Ammon's horn (tissue), 1 donor: ENCODE measurements around the gene CDK18.

ENCODE experiments used
- DNase-seq: peaks from one replicate; pipeline ENCODE4 v3.0.0-alpha.2; 2016; ENCODE audit warnings: low spot score

The CDK18 gene

GRCh38 chr1:205538235-205538840 lies 33.9 kb downstream of the CDK18 start:
- no peak for DNase-seq

DNA sequence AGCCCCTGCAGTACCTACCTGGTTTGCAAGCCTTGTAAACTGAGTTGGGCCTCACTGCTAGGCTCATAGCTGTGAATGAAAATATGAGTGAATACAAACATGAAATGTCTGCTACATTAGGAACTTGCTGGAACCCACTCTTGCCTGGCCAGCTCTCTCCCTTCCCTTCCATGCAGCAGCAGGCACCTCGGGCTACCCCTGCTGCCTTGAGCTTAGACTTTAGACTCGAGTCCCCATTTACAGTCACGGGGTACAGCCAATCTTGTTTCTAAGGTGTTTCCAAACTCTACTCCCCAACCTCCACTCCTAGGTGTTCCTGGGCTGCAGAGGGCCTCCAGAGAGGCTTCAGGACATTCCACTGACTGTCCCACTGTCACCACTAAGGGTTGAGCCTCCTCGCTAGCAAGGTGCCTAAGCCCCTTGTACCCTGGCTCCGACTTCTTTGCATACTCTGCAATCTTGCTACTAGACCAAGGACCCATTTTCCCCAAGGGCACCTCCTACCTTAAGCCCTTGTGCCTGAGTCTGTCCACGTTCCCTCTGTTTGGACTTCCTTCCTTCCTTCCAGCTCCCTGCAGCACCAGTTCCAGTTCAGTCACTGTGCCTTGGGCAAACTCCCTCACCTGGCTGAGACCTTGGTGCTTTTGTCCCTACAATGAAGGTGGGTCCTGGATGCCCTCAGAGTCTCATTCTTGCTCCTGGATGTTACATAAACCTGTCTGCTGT lies 36.9 kb downstream of the CDK18 start:
- DNase-seq = no peak

DNA sequence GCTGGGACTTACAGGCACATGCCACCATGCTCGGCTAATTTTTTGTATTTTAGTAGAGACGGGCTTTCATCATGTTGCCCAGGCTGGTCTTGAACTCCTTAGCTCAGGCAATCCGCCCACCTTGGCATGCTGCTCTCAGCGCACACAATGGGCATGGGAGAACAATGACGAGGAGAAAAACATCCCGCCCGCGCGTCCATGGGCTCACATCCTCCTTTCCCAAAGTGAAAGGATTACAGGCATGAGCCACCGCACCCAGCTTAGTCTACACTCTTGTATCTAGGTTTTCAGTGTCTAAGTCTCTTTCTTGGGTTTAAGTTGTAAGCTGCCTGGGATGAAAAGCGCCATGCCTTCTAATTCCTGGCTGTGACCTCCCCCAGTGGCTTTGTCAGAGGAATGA lies 37.9 kb downstream of the CDK18 start:
- DNase-seq = no peak

- peak; percentile 91 for DNase-seq
Observed at GRCh38 chr1:205543351-205544301, 39.2 kb downstream of the CDK18 start.

DNA sequence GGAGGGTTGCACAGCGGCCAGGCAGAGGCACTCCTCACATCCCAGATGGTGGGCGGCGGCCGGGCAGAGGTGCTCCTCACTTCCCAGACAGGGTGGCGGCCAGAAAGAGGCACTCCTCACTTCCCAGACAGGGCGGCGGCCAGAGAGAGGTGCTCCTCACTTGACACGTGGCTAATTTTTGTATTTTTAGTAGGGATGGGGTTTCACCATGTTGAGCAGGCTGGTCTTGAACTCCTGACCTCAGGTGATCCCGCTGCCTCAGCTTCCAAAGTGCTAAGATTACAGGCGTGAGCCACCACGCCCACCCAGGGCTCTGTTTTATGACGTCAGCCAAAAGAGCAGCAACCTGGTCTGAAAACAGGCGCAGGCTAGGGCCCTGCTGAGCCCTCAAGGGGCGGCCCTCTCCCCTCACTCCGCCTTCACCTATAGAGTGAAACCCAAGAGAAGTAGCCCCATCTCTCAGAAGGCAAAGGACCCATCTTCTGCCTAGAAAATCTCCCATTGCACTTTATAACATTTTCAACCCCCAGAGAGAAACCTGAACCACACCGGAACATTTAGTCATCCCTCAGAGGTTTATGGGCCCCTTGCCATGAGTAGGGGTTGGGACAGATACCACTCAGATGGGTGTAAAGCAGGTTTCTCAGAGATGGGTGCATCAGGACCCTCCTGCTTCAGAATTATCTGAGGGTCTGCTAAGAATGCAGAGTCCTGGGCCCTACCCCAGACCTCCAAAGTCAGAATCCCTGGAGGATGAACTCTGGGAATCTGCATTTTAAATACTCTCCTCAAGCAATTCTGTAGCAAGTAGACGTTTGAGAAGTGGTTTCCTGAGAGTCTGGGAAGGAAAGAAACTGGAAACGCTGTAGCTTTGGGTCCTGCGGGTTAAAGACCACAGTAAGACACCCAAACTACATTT lies 40.8 kb downstream of the CDK18 start:
- no peak for DNase-seq

GRCh38 chr1:205545991-205546390 lies 41.5 kb downstream of the CDK18 start:
- DNase-seq = no peak

DNA sequence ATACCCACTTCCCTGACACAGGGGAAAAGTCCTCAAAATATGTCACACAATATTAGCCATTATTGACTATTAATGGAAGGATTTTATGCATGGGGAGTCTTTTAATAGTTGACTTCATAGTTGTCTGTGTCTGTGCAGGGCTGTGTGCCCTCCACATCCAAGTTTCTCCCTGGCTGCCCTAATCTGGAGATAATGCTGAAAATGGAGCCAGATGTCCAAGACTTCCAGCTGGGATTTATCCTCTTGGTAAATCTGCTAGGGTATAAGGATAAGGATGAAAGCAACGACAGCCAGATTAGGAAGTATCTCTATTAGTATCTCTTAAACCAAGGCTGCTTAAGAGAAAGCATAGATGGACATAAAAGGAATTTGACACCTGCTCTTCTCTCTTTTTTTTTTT lies 42.1 kb downstream of the CDK18 start:
- no peak for DNase-seq

GRCh38 chr1:205547936-205548827 lies 43.7 kb downstream of the CDK18 start:
- DNase-seq = no peak

DNA sequence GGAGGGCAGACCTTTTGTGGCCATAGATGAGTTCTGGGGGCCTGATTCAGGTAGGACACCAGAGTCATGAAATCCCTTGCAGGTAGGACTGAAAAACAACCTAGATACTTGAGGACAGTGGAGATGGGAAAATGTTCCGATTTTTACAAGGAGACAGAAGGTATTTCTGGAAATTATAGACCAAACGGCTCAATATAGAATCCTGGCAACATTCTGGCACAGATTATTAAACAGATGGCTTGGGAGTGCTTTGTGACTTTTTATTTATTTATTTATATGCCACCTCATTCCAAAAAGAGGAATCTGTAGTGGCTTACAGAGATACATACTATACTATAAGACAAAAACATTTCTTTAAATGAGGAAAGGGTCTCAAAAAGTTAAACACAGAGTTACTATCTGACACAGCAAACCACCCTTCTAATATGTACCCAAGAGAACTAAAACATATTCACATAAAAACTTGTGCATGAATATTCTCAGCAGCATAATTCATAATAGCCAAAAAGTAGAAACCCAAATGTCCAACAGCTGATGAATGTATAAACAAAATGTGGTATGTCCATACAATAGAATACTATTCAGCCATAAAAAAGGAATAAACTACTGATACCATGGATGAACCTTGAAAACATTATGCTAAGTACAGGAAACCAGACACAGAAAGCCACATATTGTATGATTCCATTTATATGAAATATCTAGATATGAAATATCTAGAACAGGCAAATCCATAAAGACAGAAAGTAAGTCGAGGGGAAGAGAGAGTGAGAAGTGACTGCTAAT lies 49.8 kb downstream of the CDK18 start:
- no peak for DNase-seq

DNA sequence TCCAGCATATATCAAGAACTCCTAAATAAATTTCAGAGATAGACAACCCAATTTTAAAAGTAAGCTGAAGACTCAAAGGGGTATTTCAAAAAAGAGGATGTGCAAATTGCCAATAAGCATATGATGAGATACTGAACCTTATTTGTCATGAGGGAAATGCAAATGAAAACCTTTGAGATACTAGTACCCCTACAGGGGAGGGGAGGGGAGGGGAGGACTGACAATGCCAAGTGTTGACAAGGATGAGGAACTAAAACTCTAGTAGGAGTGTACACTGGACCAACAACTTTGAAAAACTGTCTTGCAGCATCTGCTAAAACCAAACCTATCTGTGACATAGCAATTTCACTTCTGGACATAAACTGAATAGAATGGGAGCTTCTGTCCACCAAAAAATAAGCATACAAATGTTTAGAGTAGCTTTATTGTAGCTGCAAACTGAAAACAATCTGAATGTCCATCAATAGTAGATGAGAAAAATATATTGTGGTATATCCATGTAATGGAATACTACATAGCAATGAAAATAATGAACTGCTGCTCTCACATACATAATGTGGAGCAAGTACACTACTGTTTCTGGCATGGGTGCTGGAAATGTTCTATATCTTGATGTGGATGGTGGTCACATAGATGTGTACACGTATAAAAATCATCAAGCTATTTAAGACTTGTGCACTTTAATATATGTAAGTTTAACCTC lies 57.2 kb downstream of the CDK18 start:
- no peak for DNase-seq

DNA sequence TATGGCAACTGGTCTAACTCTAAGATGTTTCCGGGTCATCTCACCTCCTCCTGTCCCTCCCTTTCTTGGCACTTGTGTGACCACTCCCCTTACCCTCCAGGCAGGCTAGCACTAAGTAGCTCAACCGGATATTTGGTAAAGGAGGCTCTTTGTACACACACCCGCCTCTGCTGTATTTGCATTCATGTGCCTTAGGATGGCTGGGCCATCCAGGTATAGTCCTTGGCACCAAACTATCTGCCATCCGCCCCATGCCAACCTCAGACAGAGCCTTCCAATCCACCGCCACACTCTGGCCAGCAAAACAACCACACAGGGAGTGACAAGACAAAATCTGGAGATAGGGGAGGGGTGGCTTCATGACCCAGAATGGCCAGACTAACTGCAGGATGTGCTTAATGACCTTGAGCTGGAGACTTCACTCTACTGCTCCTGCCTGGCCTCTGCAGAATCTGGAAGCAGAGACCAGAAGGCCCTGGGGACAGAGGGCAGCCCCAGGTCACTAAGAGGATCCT lies 59.5 kb downstream of the CDK18 start:
- no peak for DNase-seq

DNA sequence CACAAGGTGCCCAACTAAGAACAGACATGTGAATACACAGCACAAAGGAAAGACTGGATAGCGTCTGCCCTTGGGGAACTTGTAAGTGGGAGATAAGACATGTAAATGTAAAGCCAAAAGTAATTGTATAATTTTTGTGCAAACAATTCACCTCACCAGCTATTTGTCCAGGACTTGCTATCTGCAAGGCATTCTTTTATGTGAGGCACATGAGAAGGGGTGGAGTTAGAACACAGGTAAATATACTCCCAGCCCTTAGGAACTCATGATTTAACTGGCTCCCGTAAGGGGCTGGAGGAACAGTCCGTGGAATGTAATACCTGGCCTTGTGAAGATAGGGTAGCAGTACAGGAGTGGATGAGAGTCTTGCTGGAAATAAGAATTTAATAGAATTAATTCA lies 61.3 kb downstream of the CDK18 start:
- DNase-seq = no peak

- DNase-seq = no peak
Observed at GRCh38 chr1:205567716-205568115, 63.2 kb downstream of the CDK18 start.

GRCh38 chr1:205568135-205568468 lies 63.6 kb downstream of the CDK18 start:
- no peak for DNase-seq

- DNase-seq = no peak
Observed at GRCh38 chr1:205568469-205569361, 64.2 kb downstream of the CDK18 start.

DNA sequence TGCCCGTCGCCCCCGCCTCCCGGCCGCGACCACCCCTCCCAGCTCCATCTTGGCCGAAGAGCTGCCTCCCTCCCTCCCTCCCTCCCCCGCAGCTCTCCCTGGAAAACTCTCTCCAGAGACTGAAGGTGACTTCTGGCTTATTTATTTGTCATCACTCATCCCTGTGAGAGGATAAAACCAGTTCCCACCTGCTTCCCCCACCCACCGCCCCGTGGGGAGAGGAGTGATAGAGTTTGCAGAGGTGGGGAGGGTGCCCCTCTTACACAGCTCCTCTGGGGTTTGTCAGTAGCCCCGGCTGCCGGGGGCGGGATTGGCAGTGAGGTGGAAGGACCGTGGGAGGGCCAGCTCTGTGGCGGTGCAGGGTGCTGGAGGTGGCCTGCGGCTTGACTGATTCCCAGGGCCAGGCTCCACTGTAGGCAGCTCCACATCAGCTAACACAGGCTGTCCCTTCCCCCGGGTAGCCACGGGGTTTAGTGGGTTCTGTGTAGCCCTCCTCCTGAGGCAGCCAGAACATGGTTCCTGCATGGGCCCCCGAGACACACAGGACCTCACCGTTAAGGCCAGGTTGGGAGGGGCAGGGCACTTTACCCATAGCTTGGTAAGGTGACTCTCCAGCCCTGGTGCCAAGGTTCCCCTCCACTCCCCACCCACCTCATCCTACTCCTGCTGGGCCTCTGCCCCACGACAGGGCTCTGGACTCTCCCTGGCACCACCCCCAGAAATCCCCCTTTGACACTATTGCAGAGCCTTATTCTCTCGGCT lies 65.1 kb downstream of the CDK18 start:
- DNase-seq = peak; percentile 27

GRCh38 chr1:205570173-205570501 lies 65.7 kb downstream of the CDK18 start:
- no peak for DNase-seq
